Fibroblast of pulmonary artery (primary cell): Measurements from ENCODE around the gene SLC35D2.

Experiments
- DNase-seq: peaks from one replicate; pipeline ENCODE4 v3.0.0-alpha.2; 2010; ENCODE audit warnings: low read depth
- H3K4me3 ChIP-seq: replicated peaks from 2 replicates; pipeline ENCODE4 v1.5.1; 2011; ENCODE audit warnings: low read depth, mild to moderate bottlenecking, control low read depth, low read length, moderate library complexity
- TF ChIP-seq, protein P1 (sequence below): IDR thresholded peaks from 2 replicates; pipeline ENCODE4 v1.5.1; 2011; ENCODE audit warnings: mild to moderate bottlenecking, control low read depth, low read length, inconsistent platforms; ENCODE audit errors: missing control alignments

The SLC35D2 gene

DNA sequence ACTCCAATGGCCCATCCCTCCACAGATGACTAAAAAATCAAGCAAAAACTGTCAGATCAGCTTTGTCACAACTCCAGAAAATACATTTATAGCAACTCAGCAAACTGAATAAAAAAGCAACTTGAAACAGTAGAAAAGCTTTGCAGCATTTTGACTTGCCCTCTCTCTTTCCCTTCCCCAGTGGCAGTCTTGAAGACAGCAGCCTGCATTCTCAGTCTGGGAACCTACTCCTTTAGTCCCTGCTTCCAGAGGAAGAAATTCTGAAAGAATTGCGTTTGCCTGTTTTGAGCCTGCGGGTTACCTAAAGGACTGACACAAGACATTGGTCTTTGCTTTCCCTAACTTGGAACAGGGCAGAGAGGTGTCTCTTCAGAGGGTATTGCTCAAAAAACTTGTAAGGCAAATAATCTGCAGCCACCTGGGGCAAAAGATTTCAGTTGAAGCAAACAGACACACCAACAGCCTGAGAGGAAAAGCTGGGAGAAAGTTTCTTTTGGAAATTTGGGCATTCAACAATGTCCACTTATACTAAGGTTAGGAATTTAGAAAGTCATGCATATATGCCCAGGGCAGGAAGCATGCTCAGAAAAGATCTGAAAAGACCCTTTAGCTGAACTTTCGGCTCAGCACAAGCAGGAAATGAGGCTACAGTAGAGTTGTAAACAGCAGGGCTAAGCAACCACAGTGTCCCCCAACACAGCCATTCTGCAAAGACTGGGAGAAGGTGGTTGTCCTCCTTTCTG, 15.2 kb upstream of the SLC35D2 start:
- no peak overlapping the region for H3K4me3 ChIP-seq
- TF ChIP-seq, protein P1, sequence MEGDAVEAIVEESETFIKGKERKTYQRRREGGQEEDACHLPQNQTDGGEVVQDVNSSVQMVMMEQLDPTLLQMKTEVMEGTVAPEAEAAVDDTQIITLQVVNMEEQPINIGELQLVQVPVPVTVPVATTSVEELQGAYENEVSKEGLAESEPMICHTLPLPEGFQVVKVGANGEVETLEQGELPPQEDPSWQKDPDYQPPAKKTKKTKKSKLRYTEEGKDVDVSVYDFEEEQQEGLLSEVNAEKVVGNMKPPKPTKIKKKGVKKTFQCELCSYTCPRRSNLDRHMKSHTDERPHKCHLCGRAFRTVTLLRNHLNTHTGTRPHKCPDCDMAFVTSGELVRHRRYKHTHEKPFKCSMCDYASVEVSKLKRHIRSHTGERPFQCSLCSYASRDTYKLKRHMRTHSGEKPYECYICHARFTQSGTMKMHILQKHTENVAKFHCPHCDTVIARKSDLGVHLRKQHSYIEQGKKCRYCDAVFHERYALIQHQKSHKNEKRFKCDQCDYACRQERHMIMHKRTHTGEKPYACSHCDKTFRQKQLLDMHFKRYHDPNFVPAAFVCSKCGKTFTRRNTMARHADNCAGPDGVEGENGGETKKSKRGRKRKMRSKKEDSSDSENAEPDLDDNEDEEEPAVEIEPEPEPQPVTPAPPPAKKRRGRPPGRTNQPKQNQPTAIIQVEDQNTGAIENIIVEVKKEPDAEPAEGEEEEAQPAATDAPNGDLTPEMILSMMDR: no peak
- no peak for DNase-seq

DNA sequence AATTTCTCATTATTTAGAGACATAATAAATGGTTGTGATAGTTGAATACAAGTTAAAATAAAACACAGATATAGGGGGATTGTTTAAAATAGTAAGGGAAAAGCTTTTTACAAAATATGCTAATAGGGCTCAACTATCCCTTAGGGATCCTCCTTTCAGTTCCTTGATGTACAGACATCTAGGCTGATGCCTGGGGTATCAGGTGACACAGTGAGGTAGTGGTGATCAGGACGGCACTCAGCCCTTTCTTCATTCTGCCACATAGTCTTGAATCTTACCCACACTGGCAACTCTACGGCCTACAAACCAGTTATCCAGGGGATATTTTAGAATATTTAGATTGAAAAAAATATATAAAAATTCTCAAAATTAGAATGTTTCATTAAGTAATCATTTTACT, 12.5 kb upstream of the SLC35D2 start:
- H3K4me3 ChIP-seq: no peak overlapping the region
- TF ChIP-seq, protein P1: no peak
- no peak for DNase-seq

GRCh38 chr9:96394832-96395496, 11.5 kb upstream of the SLC35D2 start:
- no peak for DNase-seq
- no peak overlapping the region for H3K4me3 ChIP-seq
- TF ChIP-seq, protein P1: no peak

DNA sequence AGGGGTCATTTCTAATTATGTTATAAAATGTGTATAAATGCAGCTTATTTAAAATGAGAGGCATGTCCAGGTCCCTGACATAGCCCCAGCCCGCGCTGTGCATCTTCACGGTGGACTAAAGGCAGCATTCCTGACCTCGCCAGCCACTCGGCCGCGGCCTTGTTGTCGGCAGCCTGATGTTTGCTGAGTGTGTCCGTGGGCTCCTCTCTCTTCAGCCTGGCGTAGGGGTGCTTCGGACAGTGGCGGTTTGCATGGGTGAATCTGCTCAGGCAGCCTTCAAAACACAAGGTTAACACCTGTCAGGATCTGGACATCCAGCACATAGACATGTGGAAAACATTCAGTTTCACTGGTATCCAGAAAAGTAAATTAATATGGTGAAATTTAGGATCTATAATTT, 8.8 kb upstream of the SLC35D2 start:
- no peak for DNase-seq
- TF ChIP-seq, protein P1: no peak
- H3K4me3 ChIP-seq: no peak overlapping the region

DNA sequence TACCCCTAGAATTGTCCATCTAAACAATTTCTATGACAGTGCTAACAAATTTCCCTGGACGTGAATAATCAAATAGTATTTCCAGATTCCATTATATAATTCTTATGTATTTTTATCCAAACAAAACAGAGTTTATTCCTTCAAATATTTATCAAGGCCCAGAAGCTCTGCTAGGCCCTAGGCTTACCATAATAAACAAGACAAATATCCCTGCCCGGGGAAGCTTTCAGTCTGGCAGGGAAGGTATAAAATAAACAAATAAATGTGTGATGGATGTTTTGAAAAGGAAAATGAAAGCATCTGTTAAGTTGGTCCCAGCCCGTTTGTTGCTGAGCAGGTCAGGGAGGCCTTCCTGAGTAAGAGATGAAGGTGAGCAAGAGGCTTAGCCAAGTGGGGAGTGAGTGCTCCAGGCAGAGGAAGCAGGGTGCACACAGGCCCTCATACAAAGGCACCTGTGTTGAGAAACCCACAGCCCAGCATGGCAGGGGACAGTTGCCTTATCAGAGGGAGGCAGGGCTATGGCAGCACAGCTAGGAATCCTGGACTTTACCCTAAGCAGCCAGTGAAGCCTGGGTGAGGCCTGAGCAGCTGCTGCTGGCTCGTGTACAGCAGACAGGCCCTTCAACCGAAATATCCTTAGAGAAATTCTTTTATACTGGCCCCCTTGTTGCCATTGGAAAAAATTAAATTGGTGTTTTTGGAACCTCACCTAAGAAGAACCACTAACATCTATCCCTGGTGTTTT, 7.7 kb upstream of the SLC35D2 start:
- TF ChIP-seq, protein P1: no peak
- no peak overlapping the region for H3K4me3 ChIP-seq
- DNase-seq: no peak

DNA sequence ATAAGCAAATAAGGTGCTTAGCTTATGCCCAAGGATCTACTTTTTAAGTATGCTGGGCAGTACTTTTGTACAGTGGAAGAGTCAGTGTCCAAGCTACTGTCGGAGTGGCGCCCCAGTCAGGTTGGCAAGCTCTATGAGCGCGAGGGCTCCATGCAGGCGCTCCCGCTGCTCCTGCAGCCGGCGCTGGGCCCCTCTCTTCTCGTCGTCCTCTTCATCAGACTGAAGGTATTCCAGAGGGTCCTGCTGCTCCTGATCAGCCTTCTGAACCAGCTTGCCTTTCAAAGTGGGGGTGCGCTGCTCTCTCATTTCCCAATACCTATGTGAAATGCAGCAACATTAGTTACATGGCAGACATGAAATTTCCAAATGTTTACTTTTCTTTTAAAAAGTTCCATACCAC, 4.6 kb upstream of the SLC35D2 start:
- DNase-seq: no peak
- TF ChIP-seq, protein P1: no peak
- no peak overlapping the region for H3K4me3 ChIP-seq
